ENCODE results near the gene JAKMIP1. TPM values are rescaled to one million over a fixed set of nuclear protein-coding genes. Genes with fewer than 3 reads are reported as not detected.

The JAKMIP1 gene
- total RNA-seq, 4 donors from 2014 or later: 0.39 to 4.5 (median 1.9) TPM; not detected in 1

DNA sequence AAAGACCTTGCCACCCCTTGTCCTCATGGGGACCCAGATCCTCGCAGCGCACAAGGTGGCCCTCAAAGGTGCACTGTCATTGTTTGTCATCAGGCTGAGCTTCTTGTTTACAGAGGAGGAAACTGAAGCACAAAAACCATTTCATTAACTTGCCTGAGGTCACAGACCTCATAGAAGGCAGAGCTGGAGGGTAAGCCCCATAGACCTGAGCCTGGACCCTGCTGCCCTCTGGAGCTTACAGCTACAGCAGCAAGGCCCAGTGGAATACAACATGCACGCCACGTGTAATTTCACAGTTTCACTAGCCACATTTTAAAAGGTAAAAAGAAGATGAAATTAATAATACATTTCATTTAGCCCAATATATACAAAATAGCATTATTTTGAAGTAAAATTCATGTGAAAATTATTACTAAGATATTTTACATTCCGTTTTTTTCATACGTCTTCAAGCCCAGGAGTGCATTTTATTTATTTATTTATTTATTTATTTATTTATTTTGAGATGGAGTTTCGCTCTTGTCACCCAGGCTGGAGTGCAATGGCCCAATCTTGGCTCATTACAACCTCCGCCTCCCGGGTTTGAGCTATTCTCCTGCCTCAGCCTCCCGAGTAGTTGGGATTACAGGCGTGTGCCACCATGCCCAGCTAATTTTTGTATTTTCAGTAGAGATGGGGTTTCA lies 8.8 kb downstream of the JAKMIP1 start:
- Histone ChIP-seq H3K27ac (no peak overlapping the region), H3K9me3 (peaks cover 0 to 19% (median 0%) of the 10 kb centered on the region in 3 donors), H3K36me3 (no peaks in the 10 kb centered on the region), H3K4me1 (no peaks in the 10 kb centered on the region), H3K4me3 (no peak overlapping the region), H3K27me3 (peaks cover 81% of the 10 kb centered on the region)
- WGBS, 2 donors (ENCODE audit: low coverage in 1 of 2): 68 to 80% methylated on average over 4 to 9 of the region's 11 CpGs
- no peak for ATAC-seq
- no peak for TF ChIP-seq POLR2AphosphoS5 (IDR thresholded peaks at IDR 0.05)
- TF ChIP-seq EP300 (IDR thresholded peaks at IDR 0.05): no peak
- no peak for TF ChIP-seq CTCF (IDR thresholded peaks at IDR 0.05)
- no peak for TF ChIP-seq POLR2A (IDR thresholded peaks at IDR 0.05)

DNA sequence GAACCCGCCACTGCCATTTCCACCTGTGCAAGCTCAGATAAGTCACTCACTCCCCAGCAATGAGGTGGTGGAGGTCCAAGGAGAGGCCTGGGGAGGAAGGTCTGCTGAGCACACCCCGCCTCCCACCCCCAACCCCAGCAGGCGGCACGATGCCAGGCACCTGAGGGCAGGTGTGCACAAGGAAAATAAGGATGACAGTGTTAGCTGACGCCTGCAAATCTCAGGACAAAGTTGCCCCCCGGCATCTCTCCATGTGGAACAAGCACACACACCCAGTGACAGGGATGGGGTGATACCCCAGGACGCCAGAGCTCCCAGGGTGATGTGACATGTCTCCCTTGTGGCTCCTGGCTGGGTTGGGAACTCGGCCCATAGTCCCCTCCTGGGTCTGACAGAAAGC lies 9.9 kb downstream of the JAKMIP1 start:
- Histone ChIP-seq H3K4me1 (no peaks in the 10 kb centered on the region), H3K27me3 (peaks cover 75% of the 10 kb centered on the region), H3K27ac (no peak overlapping the region), H3K4me3 (no peak overlapping the region), H3K9me3 (peaks cover 0 to 30% (median 0%) of the 10 kb centered on the region in 3 donors), H3K36me3 (no peaks in the 10 kb centered on the region)
- WGBS, 2 donors (ENCODE audit: low coverage in 1 of 2): 83% methylated on average over 1 of the region's 8 CpGs; no CpG with 5 or more reads in 1 of the 2 donors
- no peak for ATAC-seq
- TF ChIP-seq POLR2AphosphoS5 (IDR thresholded peaks at IDR 0.05) (no peak), CTCF (IDR thresholded peaks at IDR 0.05) (no peak), EP300 (IDR thresholded peaks at IDR 0.05) (no peak), POLR2A (IDR thresholded peaks at IDR 0.05) (no peak)

- Histone ChIP-seq H3K4me3 (no peak overlapping the region), H3K27ac (no peak overlapping the region), H3K27me3 (peaks cover 65% of the 10 kb centered on the region), H3K4me1 (no peaks in the 10 kb centered on the region), H3K9me3 (peaks cover 0 to 33% (median 0%) of the 10 kb centered on the region in 3 donors), H3K36me3 (no peaks in the 10 kb centered on the region)
- TF ChIP-seq POLR2AphosphoS5 (IDR thresholded peaks at IDR 0.05) (no peak), POLR2A (IDR thresholded peaks at IDR 0.05) (no peak), EP300 (IDR thresholded peaks at IDR 0.05) (no peak), CTCF (IDR thresholded peaks at IDR 0.05) (no peak)
- ATAC-seq: no peak
- WGBS, 2 donors (ENCODE audit: low coverage in 1 of 2): 75 to 83% methylated on average over 2 to 5 of the region's 5 CpGs
Observed at GRCh38 chr4:6189511-6189910, 10.8 kb downstream of the JAKMIP1 start.

GRCh38 chr4:6188687-6189305 lies 11.6 kb downstream of the JAKMIP1 start:
- TF ChIP-seq POLR2A (IDR thresholded peaks at IDR 0.05) (no peak), POLR2AphosphoS5 (IDR thresholded peaks at IDR 0.05) (no peak), EP300 (IDR thresholded peaks at IDR 0.05) (no peak), CTCF (IDR thresholded peaks at IDR 0.05) (no peak)
- ATAC-seq: no peak
- no peaks in the 10 kb centered on the region for H3K36me3 ChIP-seq
- WGBS, 2 donors (ENCODE audit: low coverage in 1 of 2): 69 to 87% methylated on average over 3 to 7 of the region's 8 CpGs
- H3K27me3 ChIP-seq: peaks cover 58% of the 10 kb centered on the region
- peaks cover 0 to 33% (median 0%) of the 10 kb centered on the region in 3 donors for H3K9me3 ChIP-seq
- no peak overlapping the region for H3K27ac ChIP-seq
- H3K4me1 ChIP-seq: no peaks in the 10 kb centered on the region
- no peak overlapping the region for H3K4me3 ChIP-seq

DNA sequence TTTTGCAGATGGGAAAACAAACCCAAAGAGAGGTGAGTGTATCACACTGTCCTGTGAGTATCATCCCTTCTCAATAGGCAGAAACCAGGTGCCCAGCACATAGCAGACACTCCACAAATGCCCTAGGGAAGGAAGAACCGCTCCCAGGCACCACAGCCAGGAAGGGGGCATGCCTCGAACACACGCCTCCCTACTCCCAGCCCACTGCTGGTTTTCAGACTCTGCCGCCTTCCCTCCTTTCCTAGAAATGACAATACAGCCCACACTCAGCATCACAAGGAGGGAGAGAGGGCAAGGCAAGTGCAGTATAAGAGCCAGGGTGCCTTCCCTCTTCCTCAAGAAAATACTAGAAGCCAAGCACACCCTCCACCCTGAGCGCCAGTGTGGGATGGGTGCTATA lies 16.2 kb downstream of the JAKMIP1 start:
- H3K9me3 ChIP-seq: peaks cover 0 to 53% (median 0%) of the 10 kb centered on the region in 3 donors
- H3K27me3 ChIP-seq: peaks cover 34% of the 10 kb centered on the region
- 43% methylated on average over 5 of the region's 5 CpGs; no CpG with 5 or more reads in 1 of the 2 donors for WGBS, 2 donors (ENCODE audit: low coverage in 1 of 2)
- no peak overlapping the region for H3K27ac ChIP-seq
- no peaks in the 10 kb centered on the region for H3K36me3 ChIP-seq
- no peaks in the 10 kb centered on the region for H3K4me1 ChIP-seq
- no peak for ATAC-seq
- TF ChIP-seq POLR2A (IDR thresholded peaks at IDR 0.05) (no peak), POLR2AphosphoS5 (IDR thresholded peaks at IDR 0.05) (no peak), CTCF (IDR thresholded peaks at IDR 0.05) (no peak), EP300 (IDR thresholded peaks at IDR 0.05) (no peak)
- H3K4me3 ChIP-seq: no peak overlapping the region
